HG03025 (cell line): ENCODE measurements around the gene OR4D2.

Experiments used
- ATAC-seq: cut with Tn5 transposase; IDR thresholded peaks from one replicate; pipeline ENCODE4 v1.9.1; 2021; ENCODE audit warnings: mild to moderate bottlenecking, moderate library complexity; ENCODE audit not compliant: unreplicated experiment, low FRiP score

The OR4D2 gene

GRCh38 chr17:58205936-58206335 is 39.2 kb downstream of the OR4D2 start:
- ATAC-seq = no peak

DNA sequence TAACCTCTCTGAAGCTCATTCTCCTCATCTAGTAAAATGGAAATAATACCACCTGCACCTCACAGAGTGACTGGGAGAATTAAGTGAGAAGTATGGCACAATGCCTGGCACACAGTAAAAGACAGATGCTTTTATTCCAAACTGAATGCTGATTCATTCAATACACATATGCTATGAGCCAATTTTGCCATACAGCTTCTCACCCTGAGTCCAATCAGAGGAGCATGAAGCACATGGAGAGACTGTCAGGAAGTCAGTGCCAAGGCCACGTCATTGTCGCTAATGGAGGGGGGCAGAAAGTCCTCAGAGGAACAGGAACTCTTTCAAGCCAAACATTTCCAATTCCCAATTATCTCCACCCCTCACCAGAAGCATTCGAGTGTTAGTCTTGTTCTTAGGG is 40.7 kb downstream of the OR4D2 start:
- no peak for ATAC-seq

DNA sequence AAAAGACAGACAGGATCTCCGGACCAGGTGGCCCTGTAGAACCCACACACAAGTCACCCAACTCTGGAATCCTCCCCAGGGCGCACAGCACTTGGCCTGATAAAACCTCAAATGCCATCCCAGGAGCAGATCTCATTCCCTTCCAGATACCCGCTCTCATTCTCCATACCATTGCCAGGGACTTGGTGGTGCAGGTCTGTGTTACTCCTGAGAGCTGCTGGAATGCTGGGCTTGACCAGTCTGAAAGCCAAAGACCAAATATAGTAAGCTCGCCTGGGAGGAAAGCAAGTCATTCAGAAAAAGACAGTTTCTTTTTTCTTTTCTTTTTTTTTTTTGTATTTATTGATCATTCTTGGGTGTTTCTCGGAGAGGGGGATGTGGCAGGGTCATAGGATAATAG is 41.6 kb downstream of the OR4D2 start:
- ATAC-seq = no peak

- no peak for ATAC-seq
These were observed 44.1 kb downstream of the OR4D2 start for GRCh38 chr17:58210922-58211321.

DNA sequence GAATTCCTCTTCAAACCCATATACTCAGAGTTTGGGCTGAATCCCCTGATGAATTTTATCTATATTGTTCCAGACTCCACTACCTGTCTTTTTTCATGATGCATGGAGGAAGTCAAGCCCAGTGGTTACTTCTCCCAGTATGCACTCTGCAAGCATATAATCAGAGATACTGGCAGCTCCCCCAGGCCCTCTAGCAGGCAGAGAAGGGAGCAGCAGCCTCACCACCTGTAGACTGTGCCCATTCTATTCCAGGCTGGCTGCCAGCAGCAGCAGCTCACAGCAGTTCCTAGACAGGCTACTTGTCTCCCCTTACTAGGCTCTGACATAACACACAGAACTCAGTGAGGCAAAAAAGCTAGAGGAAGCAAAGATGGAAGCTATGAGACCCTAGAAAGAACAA is 48.9 kb downstream of the OR4D2 start:
- ATAC-seq = no peak

DNA sequence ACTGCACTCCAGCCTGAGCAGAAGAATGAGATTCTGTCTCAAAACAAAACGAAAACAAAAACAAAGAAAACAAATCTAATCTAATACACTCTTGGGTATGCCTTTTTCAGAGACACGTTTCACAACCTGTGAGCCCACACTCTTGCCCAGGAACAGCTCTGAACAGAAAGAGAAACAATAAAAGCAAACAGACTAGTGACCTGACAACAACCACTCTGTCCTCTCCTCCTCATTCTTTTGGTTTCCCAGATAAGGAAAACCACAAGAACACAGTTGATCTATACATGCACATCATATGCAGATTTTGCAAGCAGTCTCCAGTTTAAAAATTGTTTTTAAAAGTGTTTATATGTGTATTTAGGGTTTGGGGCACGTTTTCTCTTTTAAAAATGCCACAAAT is 51.0 kb downstream of the OR4D2 start:
- ATAC-seq = no peak

DNA sequence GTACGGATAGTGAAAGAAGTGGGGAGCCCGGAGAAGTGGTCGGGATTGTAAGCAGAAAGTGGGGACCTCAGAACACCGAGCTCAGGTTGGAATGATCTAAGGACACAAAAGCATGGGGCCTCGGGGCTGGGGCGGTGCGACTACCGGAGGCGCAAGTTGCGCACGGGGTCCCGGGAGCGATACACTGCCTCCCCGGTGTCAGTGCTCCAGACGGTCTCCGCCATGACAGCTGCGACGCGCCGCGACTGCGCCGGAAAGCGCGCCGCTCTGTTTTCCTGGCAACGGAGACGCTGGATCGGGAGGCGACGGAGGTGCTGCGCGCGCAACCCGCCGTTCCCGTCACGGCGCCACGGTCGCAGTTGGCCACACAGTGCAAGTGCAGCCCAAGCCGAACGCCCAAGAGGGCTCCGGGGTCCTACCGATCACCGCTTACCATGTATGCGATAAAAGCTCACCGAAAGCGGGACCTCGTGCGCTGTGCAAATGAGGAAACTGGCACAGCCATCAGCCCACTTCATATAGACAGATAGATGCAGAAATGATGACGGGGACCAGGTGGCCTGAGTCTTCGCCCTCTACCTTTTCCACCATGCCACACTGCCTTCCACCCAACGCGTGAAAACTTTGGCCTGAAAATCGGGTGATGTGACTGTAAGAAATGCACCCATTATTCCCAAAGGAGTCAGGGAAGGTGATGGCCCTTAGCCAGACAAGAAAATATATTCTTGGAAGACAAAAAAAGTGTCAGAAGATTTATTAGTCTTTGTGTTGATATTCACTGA is 52.4 kb downstream of the OR4D2 start, which contains the start of gene MKS1:
MKS1 (minus strand) TSS at position 249 of the 782 bp plus-strand sequence; CDS start at position 224, 25 bp downstream.
- ATAC-seq = peak; percentile 88

DNA sequence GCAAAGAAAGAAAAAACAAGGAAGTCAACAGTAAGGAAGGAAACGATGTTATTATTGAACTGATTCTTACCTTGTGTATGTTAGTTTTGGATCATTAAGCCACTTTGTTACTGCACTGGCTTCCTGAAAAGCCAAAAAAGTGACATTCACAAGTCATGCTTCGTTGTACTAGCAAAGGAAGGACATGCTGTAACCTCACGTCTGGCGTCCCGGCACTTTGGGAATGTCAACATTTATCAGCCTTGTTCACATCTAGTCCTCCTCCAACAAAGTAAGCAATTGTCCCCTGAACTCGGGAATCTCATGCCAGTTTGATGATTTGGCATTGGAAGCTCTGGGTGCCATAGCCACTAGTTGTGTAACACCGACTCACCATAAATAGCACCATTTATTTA is 53.0 kb downstream of the OR4D2 start:
- ATAC-seq = no peak
